Vagina (tissue), 2 donors: ENCODE measurements around the gene P2RY6. TPM values are rescaled to one million over a fixed set of nuclear protein-coding genes. Genes with fewer than 3 reads are reported as not detected.

Source experiments
- DNase-seq, 2 donors: peaks; one replicate each; pipeline ENCODE4 v3.0.0-alpha.2; 2017; ENCODE audit errors: extremely low spot score in 2 of 2
- H3K27ac ChIP-seq: fragments of 200-600 bp; sonication (generic); one replicate; pipeline ENCODE4 v1.5.1; 2019
- H3K27me3 ChIP-seq: fragments of 200-600 bp; sonication (generic); one replicate; pipeline ENCODE4 v1.5.1; 2019
- H3K36me3 ChIP-seq, 2 donors: fragments of 200-600 bp; sonication (generic); one replicate each; pipeline ENCODE4 v1.5.1; 2017 to 2019
- H3K4me1 ChIP-seq: fragments of 200-600 bp; sonication (generic); one replicate; pipeline ENCODE4 v1.5.1; 2019
- H3K4me3 ChIP-seq, 2 donors: fragments of 200-600 bp; sonication (generic); 1 replicate in 1 of 2; 2 replicates in 1 of 2; pipeline ENCODE4 v1.5.1; 2016 to 2019
- H3K9me3 ChIP-seq: fragments of 200-600 bp; sonication (generic); one replicate; pipeline ENCODE4 v1.5.1; 2019
- CTCF ChIP-seq, 3 experiments: fragments of 450-650 bp in 2 of 3; fragments of 200-600 bp in 1 of 3; sonication (generic) in 1 of 3; IDR thresholded peaks; one replicate each; pipeline ENCODE4 v1.5.1; 2017 to 2019; ENCODE audit warnings: antibody characterized with exemption in 3 of 3, mild to moderate bottlenecking in 2 of 3, moderate library complexity in 2 of 3
- POLR2A ChIP-seq, 2 donors: fragments of 450-650 bp; IDR thresholded peaks; one replicate each; pipeline ENCODE4 v1.6.1; 2017; ENCODE audit warnings: antibody characterized with exemption in 2 of 2, mild to moderate bottlenecking in 2 of 2, moderate library complexity in 2 of 2
- POLR2AphosphoS5 ChIP-seq, 2 donors: sonication (generic); formaldehyde crosslinking; IDR thresholded peaks; one replicate each; pipeline ENCODE4 v1.9.0; 2017; ENCODE audit warnings: antibody characterized with exemption in 2 of 2, mild to moderate bottlenecking in 2 of 2, low read depth in 1 of 2; ENCODE audit not compliant: insufficient read depth in 1 of 2
- intact Hi-C: fragments of 100-400 bp; cut with DNase I; formaldehyde crosslinking; loops from one replicate; pipeline ENCODE4 v1.15.1; 2023
- total RNA-seq: library from RNA; depleted of rRNA; stranded (reverse); fragments of >200 nt; gene quantifications from one replicate; pipeline ENCODE4 v1.2.3, GENCODE V29; 2016

P2RY6 gene
- total RNA-seq, 1 donor from 2014 or later, result 2.0 TPM

GRCh38 chr11:73226297-73227006, 45.7 kb upstream of the P2RY6 start:
- no peak overlapping the region for H3K27ac ChIP-seq
- peaks cover 23% of the 10 kb centered on the region for H3K4me1 ChIP-seq
- DNase-seq, result no peak
- TF ChIP-seq CTCF (IDR thresholded peaks at IDR 0.05), result no peak
- no peak for TF ChIP-seq POLR2AphosphoS5 (IDR thresholded peaks at IDR 0.05; ENCODE audit: insufficient read depth in 1 of 2, low read depth in 1 of 2)
- no peak for TF ChIP-seq POLR2A (IDR thresholded peaks at IDR 0.05)
- H3K4me3 ChIP-seq, result no peak overlapping the region
- H3K36me3 ChIP-seq, result no peaks in the 10 kb centered on the region
- H3K9me3 ChIP-seq, result no peaks in the 10 kb centered on the region
- no peaks in the 10 kb centered on the region for H3K27me3 ChIP-seq
- intact Hi-C loops, result no loop called here

DNA sequence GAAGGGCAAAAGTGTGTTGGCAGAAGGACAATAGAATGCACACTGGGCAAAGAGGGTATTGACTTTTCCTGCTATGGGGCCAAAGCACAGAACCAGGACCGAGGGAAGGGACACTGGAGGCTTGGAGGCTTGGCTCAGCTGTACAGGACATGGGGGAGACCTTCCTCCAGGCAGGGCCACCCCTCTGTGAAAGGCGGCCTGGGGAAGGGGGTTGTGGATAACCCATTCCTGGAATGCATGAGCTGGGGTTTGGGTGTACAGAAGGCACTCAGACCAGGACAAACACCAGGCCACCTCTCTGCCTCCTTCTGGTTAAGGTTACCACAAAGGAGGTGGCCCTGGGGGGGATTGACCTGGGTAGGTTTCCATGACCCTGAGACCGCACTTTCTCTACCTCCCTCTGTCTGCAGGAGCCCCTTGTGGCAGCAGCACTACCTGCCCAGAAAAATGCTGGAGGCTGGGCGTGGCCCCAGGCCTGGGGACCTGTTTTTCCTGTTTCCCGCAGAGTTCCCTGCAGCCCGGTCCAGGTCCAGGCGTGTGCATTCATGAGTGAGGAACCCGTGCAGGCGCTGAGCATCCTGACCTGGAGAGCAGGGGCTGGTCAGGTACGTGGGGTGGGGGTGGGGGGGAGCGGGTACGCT, 44.4 kb upstream of the P2RY6 start:
- peak in 1 of 2 donors; percentile 34 for TF ChIP-seq POLR2AphosphoS5 (IDR thresholded peaks at IDR 0.05; ENCODE audit: insufficient read depth in 1 of 2, low read depth in 1 of 2)
- no peak for TF ChIP-seq POLR2A (IDR thresholded peaks at IDR 0.05)
- H3K27me3 ChIP-seq, result no peaks in the 10 kb centered on the region
- no peak overlapping the region for H3K27ac ChIP-seq
- no peak overlapping the region for H3K4me3 ChIP-seq
- H3K4me1 ChIP-seq, result peaks cover 23% of the 10 kb centered on the region
- intact Hi-C loops, result no loop called here
- no peaks in the 10 kb centered on the region for H3K36me3 ChIP-seq
- H3K9me3 ChIP-seq, result no peaks in the 10 kb centered on the region
- DNase-seq, result no peak

- DNase-seq, result no peak
- H3K9me3 ChIP-seq, result no peaks in the 10 kb centered on the region
- no peaks in the 10 kb centered on the region for H3K27me3 ChIP-seq
- H3K4me3 ChIP-seq, result no peak overlapping the region
- H3K27ac ChIP-seq, result no peak overlapping the region
- H3K36me3 ChIP-seq, result no peaks in the 10 kb centered on the region
- peaks cover 23% of the 10 kb centered on the region for H3K4me1 ChIP-seq
- TF ChIP-seq CTCF (IDR thresholded peaks at IDR 0.05), result no peak
- TF ChIP-seq POLR2A (IDR thresholded peaks at IDR 0.05), result no peak
- no peak for TF ChIP-seq POLR2AphosphoS5 (IDR thresholded peaks at IDR 0.05; ENCODE audit: insufficient read depth in 1 of 2, low read depth in 1 of 2)
- intact Hi-C loops, result no loop called here
Measured at GRCh38 chr11:73228268-73229134, 43.6 kb upstream of the P2RY6 start.

GRCh38 chr11:73229321-73229895, 42.7 kb upstream of the P2RY6 start:
- Histone ChIP-seq H3K4me1 (peaks cover 23% of the 10 kb centered on the region), H3K27me3 (no peaks in the 10 kb centered on the region), H3K9me3 (no peaks in the 10 kb centered on the region), H3K36me3 (no peaks in the 10 kb centered on the region), H3K27ac (no peak overlapping the region), H3K4me3 (no peak overlapping the region)
- TF ChIP-seq CTCF (IDR thresholded peaks at IDR 0.05), result no peak
- TF ChIP-seq POLR2A (IDR thresholded peaks at IDR 0.05), result no peak
- no peak for TF ChIP-seq POLR2AphosphoS5 (IDR thresholded peaks at IDR 0.05; ENCODE audit: insufficient read depth in 1 of 2, low read depth in 1 of 2)
- intact Hi-C loops, result no loop called here
- DNase-seq, result peak in 1 of 2 donors; percentile 55
